ENCODE results near the gene DNAH1.

DNAH1 gene

DNA sequence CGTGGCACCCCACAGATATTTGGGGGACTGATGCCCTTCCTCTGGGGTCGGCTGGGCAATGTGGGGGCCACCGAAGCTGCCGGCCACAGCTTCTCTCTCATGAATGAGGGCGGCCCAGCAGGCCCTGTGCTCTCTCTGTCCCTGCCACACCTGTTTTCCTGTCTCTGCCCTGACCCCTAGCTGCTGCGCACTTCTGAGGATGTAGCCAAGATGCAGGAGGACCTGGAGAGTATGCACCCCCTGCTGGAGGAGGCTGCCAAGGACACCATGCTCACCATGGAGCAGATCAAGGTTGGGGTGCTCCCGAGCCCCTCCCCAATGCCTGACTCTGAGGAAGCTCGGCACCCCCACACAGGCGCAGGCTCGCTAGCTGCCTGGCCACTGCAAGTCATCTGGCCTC is 69.0 kb downstream of the DNAH1 start:
- DNase-seq (ENCODE audit: low read depth in 3 of 3, low spot score in 1 of 3): no peak

DNA sequence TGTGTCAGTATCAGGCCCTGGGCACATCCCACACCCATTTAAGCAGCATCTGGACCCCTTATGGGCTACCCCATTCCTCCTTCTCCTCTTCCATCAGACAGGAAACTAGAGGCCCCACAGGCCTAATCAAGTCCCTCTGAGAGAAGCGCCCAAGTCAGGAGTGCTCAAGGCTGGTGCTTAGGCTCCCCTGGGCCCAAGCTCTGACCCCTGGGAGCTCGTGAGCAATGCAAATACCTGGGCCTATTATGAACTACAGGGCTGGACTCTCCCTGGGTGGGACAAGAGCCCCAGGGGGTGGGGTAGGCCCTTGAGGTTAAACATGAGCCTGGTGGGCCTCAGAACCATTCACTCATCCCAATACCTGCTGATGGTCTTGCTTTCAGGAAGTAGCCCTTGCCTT is 71.4 kb downstream of the DNAH1 start:
- no peak for DNase-seq (ENCODE audit: low read depth in 3 of 3, low spot score in 1 of 3)

DNA sequence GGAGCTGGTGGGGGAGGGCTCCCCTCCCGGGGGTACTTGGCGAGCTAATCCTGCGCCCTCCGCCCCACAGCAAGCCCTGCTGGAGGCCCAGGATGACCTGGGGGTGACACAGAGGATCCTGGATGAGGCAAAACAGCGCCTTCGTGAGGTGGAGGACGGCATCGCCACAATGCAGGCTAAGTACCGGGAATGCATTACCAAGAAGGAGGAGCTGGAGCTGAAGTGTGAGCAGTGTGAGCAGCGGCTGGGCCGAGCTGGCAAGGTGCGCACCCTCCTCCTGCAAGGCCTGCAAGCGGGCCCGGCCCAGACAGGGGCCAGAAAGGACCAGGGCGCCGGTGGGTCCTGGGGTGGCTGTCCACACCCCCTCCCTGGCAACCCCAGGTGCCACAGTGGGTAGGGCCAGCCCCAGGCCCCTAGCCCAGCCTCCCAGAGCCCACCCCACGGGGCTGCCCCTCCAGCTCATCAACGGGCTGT is 72.3 kb downstream of the DNAH1 start:
- no peak for DNase-seq (ENCODE audit: low read depth in 3 of 3, low spot score in 1 of 3)

DNA sequence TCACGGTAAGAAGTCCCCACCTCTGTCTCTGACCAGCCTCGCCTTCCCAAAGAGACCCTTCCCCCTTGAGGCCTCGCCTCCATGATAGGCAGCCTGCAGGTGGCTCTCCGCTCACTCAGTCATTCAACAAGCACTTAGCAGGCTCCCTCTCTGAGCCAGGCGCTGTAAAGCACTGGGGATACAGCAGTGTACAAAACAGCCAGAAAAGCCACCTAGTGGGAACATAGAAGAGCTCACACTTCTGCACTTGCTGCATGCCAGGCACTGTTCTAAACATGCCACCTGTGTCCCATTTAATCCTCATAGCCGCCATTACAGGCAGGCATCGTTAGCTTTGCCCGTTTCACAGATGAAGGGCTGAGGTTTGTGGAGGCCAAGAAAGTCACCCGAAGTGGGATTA is 72.8 kb downstream of the DNAH1 start:
- no peak for DNase-seq (ENCODE audit: low read depth in 3 of 3, low spot score in 1 of 3)

DNA sequence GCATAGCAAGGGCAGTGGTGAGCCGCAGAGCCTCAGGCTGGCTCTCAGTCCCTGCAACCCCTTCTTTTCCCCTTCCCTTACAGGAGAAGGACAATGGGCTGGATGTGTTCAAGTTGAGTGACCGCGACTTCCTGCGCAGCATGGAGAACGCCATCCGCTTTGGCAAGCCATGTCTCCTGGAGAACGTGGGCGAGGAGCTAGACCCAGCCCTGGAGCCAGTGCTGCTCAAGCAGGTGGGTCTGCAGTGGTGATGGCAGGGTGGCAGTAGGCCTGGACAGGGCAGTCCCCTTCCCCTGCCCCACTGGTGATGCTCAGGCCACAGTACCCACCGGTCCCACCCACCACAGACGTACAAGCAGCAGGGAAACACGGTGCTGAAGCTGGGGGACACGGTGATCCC is 75.0 kb downstream of the DNAH1 start:
- DNase-seq (ENCODE audit: low read depth in 3 of 3, low spot score in 1 of 3): no peak

DNA sequence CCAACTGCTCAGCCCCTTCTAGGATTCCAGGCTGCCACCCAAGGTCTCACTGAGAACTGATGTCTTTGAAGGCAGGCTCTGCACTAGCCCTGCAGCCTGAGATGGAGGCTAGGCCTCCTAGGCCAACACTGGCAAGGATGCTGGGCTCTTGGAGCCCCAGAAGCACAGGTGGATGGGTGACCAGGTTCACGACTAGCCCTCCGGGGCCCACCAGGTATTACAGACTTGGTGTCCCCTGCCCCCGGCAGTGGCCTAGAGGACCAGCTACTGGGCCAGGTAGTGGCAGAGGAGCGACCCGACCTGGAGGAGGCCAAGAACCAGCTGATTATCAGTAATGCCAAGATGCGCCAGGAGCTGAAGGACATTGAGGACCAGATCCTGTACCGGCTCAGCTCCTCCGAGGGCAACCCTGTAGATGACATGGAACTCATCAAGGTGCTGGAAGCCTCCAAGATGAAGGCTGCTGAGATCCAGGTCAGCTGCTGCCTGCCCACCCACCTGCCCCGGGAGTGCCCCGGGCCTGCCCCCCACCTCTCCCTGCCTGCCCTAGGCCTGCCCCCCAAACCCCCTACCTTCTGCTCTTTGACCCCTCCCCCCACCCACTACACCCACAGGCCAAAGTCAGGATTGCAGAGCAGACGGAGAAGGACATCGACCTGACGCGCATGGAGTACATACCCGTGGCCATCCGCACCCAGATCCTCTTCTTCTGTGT is 76.3 kb downstream of the DNAH1 start:
- DNase-seq (ENCODE audit: low read depth in 3 of 3, low spot score in 1 of 3): no peak

DNA sequence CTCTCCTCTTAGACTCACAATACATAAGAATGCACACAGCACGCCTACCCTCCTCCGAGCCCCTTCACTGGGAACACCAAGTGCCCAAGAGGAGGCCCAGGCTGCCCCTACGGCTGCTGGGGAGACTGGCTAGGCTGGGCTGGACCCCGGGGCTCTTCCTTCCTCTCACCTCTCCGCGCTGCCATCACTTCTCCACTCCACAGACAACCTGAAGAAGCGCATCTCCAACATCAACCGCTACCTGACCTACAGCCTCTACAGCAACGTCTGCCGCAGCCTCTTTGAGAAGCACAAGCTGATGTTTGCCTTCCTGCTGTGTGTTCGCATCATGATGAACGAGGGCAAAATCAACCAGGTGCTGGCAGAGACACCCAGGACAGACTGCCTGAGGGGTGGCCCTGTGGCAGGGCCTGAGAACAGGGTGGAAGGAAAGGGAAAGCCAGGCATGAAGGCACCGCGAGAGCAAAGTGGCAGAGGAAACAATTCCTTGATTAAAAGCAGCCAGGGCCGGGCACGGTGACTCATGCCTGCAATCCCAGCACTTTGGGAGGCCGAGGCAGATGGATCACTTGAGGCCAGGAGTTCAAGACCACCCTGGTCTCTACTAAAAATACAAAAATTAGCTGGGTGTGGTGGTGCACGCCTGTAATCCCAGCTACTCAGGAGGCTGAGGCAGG is 77.2 kb downstream of the DNAH1 start:
- no peak for DNase-seq (ENCODE audit: low read depth in 3 of 3, low spot score in 1 of 3)

DNA sequence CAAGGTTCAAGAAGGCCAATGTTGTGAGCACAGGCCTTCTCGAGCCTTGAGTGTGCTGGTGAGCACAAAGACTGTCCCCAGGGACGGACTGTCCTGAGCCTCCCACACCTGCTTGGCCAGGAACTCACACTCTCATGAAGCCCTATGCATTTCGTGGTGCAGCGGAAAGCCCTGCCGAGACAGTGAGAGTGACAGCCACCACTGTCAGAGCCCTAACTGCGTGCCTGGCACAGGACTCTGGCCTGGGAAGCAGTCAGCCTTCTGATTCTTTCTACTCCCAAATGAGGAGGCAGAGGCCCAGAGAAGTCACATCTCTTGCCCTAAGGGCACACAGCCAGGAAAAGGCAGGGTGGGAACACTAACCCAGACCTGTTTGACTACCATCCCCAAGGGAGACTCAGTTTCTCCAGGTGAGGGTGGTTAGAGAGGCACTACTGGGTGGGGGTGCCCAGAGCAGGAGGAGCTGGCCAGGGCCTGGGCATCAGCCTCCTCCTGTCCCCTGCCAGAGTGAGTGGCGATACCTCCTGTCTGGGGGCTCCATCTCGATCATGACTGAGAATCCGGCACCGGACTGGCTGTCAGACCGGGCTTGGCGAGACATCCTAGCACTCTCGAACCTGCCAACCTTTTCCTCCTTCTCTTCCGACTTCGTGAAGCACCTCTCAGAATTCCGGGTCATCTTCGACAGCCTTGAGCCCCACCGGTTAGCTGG is 78.0 kb downstream of the DNAH1 start:
- DNase-seq (ENCODE audit: low read depth in 3 of 3, low spot score in 1 of 3): no peak

DNA sequence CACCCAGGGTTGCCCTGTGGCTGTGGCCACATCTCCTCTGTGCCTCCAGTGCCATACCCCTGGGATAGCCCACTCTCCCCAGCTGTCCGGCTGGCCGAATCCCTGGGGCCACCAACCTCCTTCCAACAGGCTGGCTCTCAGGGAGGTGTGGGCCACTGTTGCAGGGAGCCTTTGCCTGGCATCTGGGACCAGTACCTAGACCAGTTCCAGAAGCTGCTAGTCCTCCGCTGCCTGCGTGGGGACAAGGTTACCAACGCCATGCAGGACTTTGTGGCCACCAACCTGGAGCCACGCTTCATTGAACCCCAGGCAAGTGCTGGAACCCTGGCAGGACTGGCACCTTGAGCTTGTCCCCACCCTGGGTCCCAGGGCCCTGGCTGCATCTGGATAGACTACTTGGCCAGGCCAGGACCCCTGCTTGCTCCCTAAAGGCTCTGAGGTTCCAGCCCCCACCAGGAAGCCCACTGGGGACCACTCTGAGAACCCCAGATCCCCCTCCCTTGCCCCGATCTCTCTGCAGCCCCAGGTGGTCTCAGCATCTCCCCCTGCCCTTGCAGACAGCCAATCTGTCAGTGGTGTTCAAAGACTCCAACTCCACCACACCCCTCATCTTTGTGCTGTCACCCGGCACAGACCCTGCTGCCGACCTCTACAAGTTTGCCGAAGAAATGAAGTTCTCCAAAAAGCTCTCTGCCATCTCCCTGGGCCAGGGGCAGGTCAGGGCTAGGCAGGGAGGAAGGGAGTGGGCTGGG is 78.8 kb downstream of the DNAH1 start:
- DNase-seq (ENCODE audit: low read depth in 3 of 3, low spot score in 1 of 3): no peak

DNA sequence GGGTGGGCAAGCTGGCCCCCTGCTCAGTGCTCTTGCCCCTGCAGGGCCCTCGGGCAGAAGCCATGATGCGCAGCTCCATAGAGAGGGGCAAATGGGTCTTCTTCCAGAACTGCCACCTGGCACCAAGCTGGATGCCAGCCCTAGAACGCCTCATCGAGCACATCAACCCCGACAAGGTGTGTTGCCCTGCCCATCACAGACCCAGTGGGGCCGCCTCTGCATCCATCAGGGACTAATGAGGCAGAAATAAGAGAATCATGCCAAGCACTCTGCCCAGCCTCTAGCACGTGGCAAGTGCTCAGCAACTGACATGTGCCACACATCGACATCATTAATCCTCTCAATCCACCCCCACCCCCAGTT is 79.4 kb downstream of the DNAH1 start:
- DNase-seq (ENCODE audit: low read depth in 3 of 3, low spot score in 1 of 3): no peak

DNA sequence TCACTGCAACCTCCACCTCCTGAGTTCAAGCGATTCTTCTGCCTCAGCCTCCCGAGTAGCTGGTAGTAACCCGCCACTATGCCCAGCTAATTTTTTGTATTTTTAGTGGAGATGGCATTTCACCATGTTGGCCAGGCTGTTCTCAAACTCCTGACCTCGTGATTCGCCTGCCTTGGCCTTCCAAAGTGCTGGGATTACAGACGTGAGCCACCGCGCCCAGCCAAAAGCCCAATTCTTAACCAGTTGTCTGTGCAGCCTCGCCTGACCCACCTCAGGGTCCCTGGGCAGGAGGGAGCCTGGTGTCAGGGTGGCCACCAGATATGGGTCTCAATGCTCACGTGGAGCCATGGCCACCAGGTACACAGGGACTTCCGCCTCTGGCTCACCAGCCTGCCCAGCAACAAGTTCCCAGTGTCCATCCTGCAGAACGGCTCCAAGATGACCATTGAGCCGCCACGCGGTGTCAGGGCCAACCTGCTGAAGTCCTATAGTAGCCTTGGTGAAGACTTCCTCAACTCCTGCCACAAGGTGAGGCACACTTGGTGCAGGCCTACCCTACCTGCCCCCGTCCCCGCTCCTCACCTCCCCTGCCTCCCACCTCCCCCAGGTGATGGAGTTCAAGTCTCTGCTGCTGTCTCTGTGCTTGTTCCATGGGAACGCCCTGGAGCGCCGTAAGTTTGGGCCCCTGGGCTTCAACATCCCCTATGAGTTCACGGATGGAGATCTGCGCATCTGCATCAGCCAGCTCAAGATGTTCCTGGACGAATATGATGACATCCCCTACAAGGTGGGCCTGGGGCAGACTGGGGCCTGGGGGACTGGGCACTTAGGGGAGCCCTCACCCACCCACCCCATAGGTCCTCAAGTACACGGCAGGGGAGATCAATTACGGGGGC is 80.1 kb downstream of the DNAH1 start:
- DNase-seq (ENCODE audit: low read depth in 3 of 3, low spot score in 1 of 3): no peak

DNA sequence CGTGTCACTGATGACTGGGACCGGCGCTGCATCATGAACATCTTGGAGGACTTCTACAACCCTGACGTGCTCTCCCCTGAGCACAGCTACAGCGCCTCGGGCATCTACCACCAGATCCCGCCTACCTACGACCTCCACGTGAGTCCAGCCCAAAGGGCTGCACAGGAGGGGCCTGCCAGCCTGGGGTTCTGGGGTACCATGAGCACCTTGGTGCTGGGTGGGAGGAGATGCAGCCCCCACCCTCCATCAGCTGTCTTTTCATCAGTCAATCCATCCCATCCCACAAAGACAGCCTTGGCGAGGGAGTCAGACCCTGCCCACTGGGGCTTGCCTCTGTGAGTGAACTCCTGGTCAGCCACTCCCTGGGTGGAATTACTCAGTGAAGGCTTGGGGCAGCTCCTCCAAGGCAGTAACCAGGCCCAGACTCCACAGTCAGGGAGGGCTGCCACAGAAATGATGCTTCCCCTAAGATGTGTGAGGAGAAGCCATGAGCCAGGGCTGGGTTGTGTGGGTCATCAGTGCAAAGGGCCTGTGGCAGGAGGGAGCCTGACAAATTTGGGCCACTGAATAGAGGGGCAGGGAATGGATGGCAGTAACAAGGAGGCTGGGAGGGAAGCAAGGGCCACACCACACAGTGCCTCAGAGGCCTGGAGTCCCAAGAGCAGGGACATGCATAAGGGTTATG is 80.9 kb downstream of the DNAH1 start:
- DNase-seq (ENCODE audit: low read depth in 3 of 3, low spot score in 1 of 3): no peak

DNA sequence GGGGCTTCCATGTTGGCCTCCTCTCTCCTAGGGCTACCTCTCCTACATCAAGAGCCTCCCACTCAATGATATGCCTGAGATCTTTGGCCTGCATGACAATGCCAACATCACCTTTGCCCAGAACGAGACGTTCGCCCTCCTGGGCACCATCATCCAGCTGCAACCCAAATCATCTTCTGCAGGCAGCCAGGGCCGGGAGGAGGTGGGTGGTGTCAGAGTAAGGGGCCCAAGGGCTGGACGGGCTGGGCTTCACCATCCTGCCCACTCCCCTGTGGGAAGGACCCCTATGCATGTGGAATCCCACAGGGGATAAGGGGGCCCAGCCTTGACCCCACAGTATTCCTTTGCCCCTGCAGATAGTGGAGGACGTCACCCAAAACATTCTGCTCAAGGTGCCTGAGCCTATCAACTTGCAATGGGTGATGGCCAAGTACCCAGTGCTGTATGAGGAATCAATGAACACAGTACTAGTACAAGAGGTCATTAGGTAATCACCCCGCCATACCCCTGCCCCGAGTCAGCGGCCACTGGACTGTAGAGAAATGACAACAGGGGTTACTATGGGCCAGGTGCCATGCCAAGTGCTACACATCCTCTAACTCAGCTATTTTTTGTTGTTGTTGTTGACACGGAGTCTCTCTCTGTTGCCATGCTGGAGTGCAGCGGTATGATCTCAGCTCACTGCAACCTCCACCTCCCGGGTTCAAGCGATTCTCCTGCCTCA is 81.7 kb downstream of the DNAH1 start:
- no peak for DNase-seq (ENCODE audit: low read depth in 3 of 3, low spot score in 1 of 3)

DNA sequence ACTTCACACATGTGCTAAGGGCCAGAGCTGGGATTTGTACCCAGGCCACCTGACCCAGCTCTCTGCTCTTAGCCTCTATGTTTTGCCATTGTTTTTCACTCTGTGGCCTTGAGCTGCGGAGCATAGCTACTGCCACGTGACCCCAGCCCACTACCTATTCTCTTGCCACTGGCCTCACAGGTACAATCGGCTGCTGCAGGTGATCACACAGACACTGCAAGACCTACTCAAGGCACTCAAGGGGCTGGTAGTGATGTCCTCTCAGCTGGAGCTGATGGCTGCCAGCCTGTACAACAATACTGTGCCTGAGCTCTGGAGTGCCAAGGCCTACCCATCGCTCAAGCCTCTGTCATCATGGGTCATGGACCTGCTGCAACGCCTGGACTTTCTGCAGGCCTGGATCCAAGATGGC is 82.6 kb downstream of the DNAH1 start:
- no peak for DNase-seq (ENCODE audit: low read depth in 3 of 3, low spot score in 1 of 3)

DNA sequence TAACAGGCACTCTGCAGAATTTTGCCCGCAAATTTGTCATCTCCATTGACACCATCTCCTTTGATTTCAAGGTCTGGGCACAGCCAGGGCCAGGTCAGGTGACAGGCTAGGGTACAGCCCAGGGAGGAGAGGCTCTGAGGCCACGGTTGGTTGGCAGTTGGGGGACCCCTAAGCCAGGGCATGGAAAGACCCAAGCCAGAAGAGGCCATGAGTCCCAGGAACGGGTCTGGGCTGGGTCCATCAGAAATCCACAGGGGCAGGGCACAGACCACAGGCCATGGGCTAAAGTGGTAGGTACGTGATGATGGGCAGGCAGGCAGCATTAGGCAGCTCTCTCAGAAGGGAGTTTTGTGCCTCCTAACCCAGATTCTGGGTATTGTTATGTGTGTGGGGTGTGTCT is 83.0 kb downstream of the DNAH1 start:
- DNase-seq (ENCODE audit: low read depth in 3 of 3, low spot score in 1 of 3): no peak

DNA sequence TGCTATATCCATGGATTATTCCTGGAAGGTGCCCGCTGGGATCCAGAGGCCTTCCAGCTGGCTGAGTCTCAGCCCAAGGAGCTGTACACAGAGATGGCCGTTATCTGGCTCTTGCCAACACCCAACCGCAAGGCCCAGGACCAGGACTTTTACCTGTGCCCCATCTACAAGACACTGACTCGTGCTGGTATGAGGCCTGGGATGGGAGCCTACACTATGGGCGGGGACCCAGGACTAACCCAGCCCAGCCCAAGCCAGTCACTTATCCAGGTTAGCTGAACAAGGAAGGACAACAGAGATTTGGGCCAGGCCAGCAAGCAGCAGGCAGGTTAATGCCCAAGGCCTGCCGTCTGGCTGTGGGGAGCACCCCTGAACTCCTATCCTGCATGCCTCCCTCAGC is 83.5 kb downstream of the DNAH1 start:
- no peak for DNase-seq (ENCODE audit: low read depth in 3 of 3, low spot score in 1 of 3)

DNA sequence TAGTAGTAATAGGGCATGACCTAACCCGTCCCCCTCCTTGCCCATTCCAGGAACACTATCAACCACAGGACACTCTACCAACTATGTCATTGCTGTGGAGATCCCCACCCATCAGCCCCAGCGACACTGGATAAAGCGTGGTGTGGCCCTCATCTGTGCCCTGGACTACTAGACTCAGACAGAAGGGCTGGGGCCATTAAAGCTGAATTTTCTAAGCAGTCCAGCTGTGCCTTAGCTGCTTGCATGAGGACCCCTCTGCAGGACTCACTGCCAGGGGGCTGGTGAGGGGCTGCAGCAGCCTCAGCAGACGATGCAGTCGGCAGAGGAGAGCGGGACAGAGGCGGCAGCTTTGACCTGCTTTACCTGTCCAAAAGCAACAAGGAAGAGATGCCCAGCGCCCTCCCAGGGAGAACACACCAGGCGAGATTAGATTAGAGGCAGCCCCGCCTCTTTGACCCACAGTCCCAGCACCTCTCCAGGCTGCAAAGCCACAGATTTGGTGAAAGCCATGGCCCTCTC is 84.2 kb downstream of the DNAH1 start:
- no peak for DNase-seq (ENCODE audit: low read depth in 3 of 3, low spot score in 1 of 3)

DNA sequence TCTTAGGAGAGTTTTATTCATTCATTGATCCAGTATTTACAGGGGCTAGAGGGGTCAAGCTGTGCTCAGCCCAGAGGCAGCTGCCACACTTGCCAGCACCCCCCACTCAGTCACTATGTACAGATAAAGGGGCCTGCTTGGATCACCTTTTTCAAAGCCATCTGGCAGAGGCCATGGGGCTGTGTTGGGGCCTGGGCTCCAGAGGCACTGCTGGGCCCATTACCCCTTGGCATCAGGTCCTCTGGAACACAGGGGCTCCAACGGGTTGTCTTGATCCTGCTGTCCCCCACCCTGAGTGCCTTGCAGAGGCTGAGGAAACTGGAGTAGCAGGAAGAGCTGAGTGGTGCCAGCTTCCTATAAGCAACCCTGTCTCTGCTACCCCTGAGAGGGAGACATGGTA is 84.9 kb downstream of the DNAH1 start:
- no peak for DNase-seq (ENCODE audit: low read depth in 3 of 3, low spot score in 1 of 3)

DNA sequence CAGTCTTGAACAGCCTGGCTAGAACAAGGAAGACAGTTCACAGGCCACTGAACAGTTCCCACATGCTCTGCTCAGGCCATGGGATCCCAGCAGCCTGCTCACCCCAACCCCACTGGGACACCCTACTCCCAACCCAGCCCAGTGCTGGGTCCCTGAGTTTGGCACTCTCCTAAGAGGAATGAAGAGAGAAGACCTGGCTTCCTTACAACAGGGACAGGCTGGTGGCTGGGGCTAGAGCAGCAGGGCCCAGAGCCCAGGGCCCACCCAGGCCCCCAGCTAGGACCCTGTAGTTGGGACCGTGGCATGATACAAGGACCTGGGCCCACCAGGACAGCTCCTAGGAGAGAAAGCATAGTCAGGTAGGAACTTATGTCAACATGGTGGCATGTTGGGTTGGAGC is 85.4 kb downstream of the DNAH1 start:
- DNase-seq (ENCODE audit: low read depth in 3 of 3, low spot score in 1 of 3): no peak
